HG03045 (cell line): ENCODE data around the gene ALDH1B1.
"Not testable (repeated sequence)": the region's sequence is repeated elsewhere in the genome, so short reads cannot be mapped to it uniquely, and the experiment has no call there.

ENCODE experiments used
- ATAC-seq: cut with Tn5 transposase; IDR thresholded peaks from one replicate; pipeline ENCODE4 v1.9.1; 2021; ENCODE audit warnings: mild to moderate bottlenecking, moderate library complexity; ENCODE audit not compliant: unreplicated experiment

ALDH1B1 gene

GRCh38 chr9:38385896-38386295 lies 6.6 kb upstream of the ALDH1B1 start:
- ATAC-seq = no peak

GRCh38 chr9:38386319-38386895 lies 6.1 kb upstream of the ALDH1B1 start:
- ATAC-seq = no peak

- ATAC-seq = no peak
These were observed 5.4 kb upstream of the ALDH1B1 start for GRCh38 chr9:38387066-38387465.

GRCh38 chr9:38387751-38388150 lies 4.8 kb upstream of the ALDH1B1 start:
- ATAC-seq = no peak

GRCh38 chr9:38388283-38389223 lies 3.9 kb upstream of the ALDH1B1 start:
- ATAC-seq = no peak

- ATAC-seq = no peak
These were observed 3.2 kb upstream of the ALDH1B1 start for GRCh38 chr9:38389313-38389712.

GRCh38 chr9:38390442-38390841 lies 2.1 kb upstream of the ALDH1B1 start:
- ATAC-seq = no peak

- no peak for ATAC-seq
These were observed 1.7 kb upstream of the ALDH1B1 start for GRCh38 chr9:38390851-38391250.

- no peak for ATAC-seq
These were observed 1.0 kb upstream of the ALDH1B1 start for GRCh38 chr9:38391278-38392118.

GRCh38 chr9:38393128-38393796 lies 760 bp downstream of the ALDH1B1 start:
- ATAC-seq = no peak

GRCh38 chr9:38394416-38394815 lies 1.9 kb downstream of the ALDH1B1 start:
- ATAC-seq = no peak

- no peak for ATAC-seq
These were observed 3.3 kb downstream of the ALDH1B1 start for GRCh38 chr9:38395653-38396370.

GRCh38 chr9:38396371-38396671 lies 3.8 kb downstream of the ALDH1B1 start:
- no peak for ATAC-seq

GRCh38 chr9:38399191-38399590 lies 6.7 kb downstream of the ALDH1B1 start:
- ATAC-seq = not testable (repeated sequence)

GRCh38 chr9:38401994-38402393 lies 9.5 kb downstream of the ALDH1B1 start:
- no peak for ATAC-seq

- ATAC-seq = no peak
These were observed 11.8 kb downstream of the ALDH1B1 start for GRCh38 chr9:38404314-38404713.

- ATAC-seq = no peak
These were observed 13.3 kb downstream of the ALDH1B1 start for GRCh38 chr9:38405785-38406184.

- no peak for ATAC-seq
These were observed 14.1 kb downstream of the ALDH1B1 start for GRCh38 chr9:38406476-38407186.

- no peak for ATAC-seq
These were observed 16.2 kb downstream of the ALDH1B1 start for GRCh38 chr9:38408719-38409118.

- no peak for ATAC-seq
These were observed 20.2 kb downstream of the ALDH1B1 start for GRCh38 chr9:38412751-38413150.
